GM21381 (cell line): ENCODE measurements around the gene IRF2BPL.

ENCODE experiments used
- ATAC-seq: cut with Tn5 transposase; IDR thresholded peaks from one replicate; pipeline ENCODE4 v1.9.1; 2021; ENCODE audit warnings: mild to moderate bottlenecking, moderate library complexity; ENCODE audit not compliant: unreplicated experiment

Gene IRF2BPL

DNA sequence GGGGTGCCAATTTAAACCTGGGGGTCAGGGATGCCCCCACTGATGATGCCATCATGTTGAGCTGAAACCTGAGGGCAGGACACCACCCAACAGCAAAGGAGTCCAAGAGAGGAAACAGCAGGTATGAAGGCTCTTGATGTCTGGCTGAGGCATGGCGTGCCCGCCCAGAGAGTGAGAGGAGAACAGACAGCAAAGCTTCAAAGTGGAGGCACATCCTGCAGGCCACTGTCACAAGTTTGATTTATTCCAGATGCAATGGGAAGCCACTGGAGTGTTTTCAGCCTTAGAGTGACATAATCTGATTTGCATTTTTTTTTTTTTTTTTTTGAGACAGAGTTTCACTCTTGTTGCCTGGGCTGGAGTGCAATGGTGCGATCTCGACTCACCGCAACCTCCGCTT is 34.8 kb downstream of the IRF2BPL start:
- no peak for ATAC-seq

DNA sequence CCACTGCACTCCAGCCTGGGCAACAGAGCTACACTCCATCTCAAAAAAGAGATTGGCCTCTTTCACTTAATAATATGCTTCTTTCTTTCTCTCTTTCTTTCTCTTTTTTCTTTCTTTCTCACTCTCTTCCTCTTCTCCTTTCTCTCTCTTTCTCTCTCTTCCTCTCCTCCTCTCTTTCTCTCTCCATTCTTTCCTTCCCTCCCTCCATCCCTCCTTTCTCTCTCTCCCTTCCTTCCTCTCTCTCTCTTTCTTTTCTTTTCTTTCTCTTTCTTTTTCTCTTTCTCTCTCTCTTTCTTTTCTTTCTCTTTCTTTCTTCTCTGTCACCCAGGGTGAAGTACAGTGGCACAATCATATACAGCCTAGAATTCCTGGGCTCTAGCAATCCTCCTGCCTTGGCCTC is 38.4 kb downstream of the IRF2BPL start:
- no peak for ATAC-seq

DNA sequence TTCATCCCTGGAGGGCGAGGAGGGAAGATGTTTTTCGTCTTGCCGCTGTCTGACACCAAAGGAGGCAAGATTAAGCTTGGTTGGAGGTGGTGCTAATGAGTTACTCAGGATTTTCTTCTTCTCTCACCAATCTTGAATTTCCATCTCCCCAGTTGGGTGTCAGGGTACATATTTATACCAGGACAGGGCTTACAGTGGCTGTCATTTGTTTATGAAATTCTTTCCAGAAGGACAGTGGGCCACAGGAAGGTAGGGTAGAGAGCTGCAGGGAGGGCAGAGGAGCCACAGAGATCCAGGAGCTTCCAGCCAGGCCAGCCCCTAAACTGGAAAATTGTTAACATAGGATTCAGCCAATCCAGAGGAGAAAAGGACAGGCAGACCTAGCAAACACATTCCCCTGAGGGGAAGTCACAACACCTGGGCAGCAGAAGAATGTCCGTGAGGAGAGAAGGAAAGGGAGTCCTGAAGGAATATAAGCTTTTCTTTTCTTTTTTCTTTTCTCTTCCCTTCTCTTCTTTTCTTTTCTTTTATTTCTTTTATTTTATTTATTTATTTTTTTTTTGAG is 40.5 kb downstream of the IRF2BPL start:
- ATAC-seq: no peak

DNA sequence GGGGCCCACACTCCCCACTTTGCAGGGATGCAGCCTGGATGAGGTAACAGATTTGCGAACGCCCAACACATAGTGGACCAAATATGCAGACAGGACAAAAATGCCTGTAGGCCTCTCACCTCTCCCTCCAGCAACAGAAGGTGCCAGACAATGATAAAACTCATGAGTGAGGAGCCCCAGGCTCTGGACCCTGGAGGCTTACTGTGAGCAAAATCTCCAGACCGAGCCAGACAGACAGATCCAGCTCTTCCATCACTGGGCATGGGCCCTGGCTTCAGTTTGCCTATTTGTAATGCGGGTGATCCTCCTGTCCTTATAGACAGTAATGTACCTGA is 42.3 kb downstream of the IRF2BPL start:
- no peak for ATAC-seq

DNA sequence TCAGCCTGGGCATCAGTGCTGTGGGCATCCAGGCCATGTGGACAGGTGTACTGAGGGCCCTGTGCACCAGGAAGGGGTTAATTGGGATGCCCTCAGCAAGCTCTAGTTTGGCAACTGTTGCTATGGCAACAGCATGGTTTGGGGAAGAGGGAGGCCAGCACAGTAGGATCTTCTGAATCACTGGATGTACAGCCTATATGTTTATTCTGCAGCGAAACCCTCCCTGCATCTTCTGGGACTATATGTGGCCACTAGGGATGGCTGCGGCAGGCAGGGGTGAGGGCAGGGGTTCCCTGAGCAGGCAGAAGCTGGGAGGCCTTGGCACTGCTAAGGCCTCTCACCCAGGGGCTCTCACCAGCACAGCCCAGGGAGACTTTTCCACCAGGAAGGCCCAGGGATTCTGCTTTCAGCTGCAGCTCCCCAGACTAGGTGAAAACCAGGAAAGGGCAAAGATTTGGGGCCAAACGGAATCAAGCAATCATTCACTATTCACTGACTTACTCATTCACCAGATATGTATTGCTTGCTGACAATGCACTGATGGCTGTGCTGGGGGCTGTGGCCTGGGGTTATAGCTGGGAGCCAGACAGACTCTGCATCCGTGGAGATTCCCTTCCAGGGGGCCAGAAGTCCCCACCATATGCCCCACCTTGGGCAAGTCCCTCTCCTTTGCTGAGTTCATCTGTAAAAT is 42.8 kb downstream of the IRF2BPL start:
- no peak for ATAC-seq

DNA sequence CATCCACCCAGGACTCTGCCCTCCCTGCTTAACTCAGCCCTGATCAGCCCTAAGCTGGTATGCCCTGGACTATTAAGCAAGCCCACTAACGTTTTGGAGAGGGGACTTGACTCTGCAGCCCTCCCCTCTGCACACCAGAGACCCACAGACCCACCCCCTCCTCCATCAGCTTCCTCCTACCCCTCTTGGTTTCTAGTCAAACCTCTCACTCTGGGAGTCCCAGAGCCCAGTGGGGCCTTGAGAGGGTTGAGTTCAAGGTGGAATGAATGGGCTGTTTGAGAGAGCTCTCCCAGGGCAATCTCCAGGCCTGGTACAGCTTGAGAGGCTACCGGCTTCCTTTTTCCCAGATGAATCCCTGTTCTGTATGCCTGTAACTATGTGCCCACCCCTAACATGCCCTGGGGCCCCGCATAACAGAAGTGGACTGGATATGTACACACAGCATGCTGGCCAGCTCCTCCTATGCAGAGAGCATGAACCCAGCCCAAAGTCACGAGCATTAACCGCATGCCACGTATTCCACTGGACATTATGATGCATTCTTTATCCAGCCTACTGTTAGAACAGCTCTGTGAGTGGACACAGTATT is 43.6 kb downstream of the IRF2BPL start:
- ATAC-seq: no peak

DNA sequence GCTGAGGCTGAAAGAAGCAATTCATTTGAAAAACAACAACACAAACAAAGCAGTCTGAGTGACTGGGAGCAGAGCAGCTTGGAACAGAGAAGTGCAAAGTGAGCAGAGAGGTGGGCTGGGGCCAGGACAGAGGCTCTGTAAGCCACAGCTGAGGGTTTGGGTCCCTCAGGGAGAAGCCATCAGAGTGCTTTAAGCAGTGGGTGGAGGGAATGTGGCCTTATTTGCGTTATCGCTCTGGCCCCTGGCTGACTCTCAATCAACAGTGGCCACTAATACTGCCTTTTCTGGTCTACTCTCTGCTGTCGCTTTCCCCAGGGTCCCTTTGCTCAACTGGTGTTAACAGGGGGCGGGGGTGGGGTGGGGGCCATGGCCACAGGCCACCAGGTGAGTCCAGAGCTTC is 44.2 kb downstream of the IRF2BPL start:
- no peak for ATAC-seq

DNA sequence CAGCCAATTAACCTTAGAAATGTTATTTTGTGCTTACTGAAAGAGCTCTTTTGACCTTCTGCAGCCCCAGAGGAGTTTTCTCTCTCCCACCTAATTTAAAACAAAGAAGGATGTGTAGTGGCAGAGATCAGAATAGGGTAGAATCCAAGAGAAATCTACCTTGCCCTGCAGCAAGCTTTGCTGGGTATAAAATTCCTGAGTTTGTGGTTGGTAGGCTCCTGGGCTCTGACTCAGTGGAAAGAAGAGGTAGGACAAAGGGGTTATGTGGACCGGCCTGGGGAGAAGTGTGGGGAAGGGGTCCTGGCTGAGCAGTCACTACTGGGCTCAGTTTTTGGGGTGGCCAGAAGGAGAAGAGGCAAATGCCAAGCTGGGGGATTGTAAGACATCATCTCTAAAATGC is 46.8 kb downstream of the IRF2BPL start:
- no peak for ATAC-seq

DNA sequence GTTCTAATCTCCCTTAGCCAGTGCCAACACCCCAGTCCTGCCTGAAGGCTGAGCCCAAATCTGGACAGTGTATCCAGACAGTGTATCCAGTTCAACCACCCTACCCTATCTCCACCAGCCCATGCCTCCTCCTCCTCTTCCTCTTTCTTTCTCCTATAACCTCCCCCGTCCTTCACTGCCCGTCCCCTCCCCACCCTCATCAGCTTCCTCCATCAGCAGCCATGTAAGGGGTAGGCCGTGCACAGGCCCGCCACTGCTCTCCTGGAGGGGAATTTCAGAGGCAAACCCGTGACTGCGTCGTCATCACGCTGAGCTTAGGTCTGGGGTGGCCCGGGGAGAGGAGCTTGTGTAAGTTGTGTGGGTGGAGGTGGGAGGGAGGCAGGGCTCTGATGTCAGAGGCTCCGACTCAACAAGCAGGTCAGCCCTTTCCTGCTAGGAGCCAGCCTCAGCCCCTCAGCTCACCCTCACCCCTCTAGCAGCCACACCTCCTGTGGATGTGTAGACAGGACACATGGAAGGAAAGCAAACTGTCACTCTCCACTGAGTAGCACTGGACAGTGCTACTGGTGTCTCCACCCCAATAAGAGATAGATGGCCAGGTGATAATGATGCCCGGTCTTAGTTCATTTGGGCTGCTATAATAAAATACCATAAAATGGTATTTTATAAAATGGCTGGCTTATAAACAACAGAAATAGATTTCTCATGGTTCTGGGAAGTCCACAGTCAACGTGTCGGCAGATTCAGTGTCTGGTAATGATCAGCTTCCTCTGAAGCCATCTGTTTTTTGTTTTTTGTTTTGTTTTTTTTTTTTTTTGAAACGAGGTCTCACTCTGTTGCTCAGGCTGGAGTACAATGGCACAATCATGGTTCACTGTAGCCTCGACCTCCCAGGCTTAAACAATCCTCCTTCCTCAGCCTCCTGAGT is 50.5 kb downstream of the IRF2BPL start:
- ATAC-seq: peak; percentile 86

DNA sequence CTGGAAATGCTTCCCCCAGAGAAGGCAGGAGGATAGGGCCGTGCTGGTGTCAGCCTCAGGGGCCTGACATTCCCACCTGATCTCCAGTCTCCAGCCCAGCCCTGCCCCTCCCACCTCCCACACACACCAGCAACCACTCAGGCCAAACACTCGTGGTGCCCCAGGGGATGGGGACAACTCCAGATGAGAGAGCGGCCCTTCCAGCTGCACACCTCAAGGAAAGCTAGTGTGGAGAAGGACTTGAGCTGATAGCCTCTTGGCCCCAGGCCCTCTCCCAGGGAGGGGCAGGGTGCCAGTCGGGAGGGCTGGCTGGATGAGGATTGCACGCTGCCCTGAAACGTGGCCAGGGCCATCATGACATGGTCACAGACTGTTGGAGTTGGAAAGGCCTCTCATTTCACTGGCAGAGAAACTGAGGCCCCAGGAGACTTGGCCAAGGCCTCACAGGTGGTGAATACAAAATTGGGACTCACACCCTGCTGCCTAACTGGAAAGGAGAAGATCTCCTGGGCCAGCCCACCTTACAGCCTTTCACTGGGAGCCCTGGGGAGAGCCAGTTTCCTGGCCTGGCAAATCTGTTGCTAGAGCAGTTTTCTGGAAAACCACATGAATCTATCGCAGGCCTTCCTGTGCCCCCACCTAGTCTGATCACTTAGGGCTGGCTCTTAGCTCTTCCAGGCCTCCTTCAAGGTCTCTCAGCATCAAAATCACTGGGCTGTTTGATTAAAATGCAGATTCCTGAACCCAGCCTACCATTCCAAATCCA is 52.1 kb downstream of the IRF2BPL start:
- ATAC-seq: no peak

DNA sequence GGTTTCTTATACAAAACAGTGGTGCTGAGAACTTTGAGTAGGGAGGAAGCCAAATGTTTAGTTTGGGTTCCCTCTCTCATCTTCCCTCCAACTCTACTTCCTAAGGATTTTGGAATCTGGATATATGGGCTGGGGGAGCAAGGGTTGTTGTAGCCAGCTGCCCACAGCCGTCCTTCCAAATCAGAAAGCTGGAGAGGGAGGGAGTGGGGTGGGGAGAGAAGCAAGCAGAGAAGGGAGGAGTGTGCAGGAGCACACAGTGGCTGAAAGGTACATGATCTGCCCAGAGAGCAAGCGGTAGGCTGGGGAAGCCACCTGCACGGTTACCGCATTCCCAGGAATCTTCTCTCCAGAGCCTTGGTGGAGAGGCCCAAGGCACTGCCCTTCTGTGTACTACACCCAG is 52.7 kb downstream of the IRF2BPL start:
- ATAC-seq: no peak

DNA sequence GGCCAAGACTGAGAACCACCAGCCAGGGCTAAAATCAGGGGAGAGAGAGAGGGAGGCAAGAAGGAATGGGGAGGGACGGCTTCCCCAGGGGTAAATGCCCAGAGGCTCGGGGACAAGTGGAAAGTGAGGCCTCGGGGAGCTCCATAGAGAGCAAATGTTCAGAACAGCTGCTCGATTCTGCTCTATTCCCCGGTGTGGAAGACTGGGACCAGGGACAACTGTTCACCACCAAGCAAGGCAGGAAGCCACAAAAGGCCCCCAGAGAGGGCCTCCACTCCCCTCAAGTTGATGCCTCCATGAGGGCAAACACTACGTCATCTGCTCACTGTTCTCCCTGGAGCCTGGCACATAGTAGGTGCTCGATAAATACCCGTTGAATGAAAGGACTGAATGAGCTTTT is 53.5 kb downstream of the IRF2BPL start:
- ATAC-seq: no peak
